ENCODE measurements around the gene MMADHC. TPM values are rescaled to one million over a fixed set of nuclear protein-coding genes. Genes with fewer than 3 reads are reported as not detected.

Gene MMADHC
- total RNA-seq, 1 experiment from 2014 or later: 246 TPM

GRCh38 chr2:149606251-149606811, 18.8 kb upstream of the MMADHC start:
- peak in 1 of 2 experiments; percentile 58 for DNase-seq (ENCODE audit: low read depth in 1 of 2, low spot score in 2 of 2)
- H3K27ac ChIP-seq: peak overlapping the region; percentile 33
- H3K27me3 ChIP-seq (replicated peaks): no peaks in the 10 kb centered on the region
- H3K9me3 ChIP-seq (replicated peaks): peaks cover 4% of the 10 kb centered on the region; the same call in 1 of the 2 replicates
- no peaks in the 10 kb centered on the region for H3K36me3 ChIP-seq
- peaks cover 16% of the 10 kb centered on the region for H3K4me1 ChIP-seq (replicated peaks)
- H3K4me3 ChIP-seq: no peak overlapping the region

GRCh38 chr2:149603248-149603647, 15.7 kb upstream of the MMADHC start:
- Histone ChIP-seq H3K9me3 (replicated peaks) (peaks cover 8% of the 10 kb centered on the region), H3K36me3 (no peaks in the 10 kb centered on the region), H3K4me1 (replicated peaks) (peaks cover 16% of the 10 kb centered on the region), H3K27me3 (replicated peaks) (no peaks in the 10 kb centered on the region), H3K4me3 (no peak overlapping the region), H3K27ac (no peak overlapping the region)
- DNase-seq (ENCODE audit: low read depth in 1 of 2, low spot score in 2 of 2): no peak

GRCh38 chr2:149601141-149601796, 13.7 kb upstream of the MMADHC start:
- Histone ChIP-seq H3K4me3 (no peak overlapping the region), H3K9me3 (replicated peaks) (peaks cover 8% of the 10 kb centered on the region), H3K36me3 (no peaks in the 10 kb centered on the region), H3K27ac (no peak overlapping the region), H3K4me1 (replicated peaks) (peaks cover 12% of the 10 kb centered on the region), H3K27me3 (replicated peaks) (no peaks in the 10 kb centered on the region)
- DNase-seq (ENCODE audit: low read depth in 1 of 2, low spot score in 2 of 2): no peak

GRCh38 chr2:149597668-149598326, 10.2 kb upstream of the MMADHC start:
- Histone ChIP-seq H3K27me3 (replicated peaks) (no peaks in the 10 kb centered on the region), H3K36me3 (no peaks in the 10 kb centered on the region), H3K9me3 (replicated peaks) (peaks cover 8% of the 10 kb centered on the region), H3K27ac (no peak overlapping the region), H3K4me3 (no peak overlapping the region), H3K4me1 (replicated peaks) (peaks cover 14% of the 10 kb centered on the region)
- DNase-seq (ENCODE audit: low read depth in 1 of 2, low spot score in 2 of 2): peak; percentile 59 to 76

- Histone ChIP-seq H3K36me3 (no peaks in the 10 kb centered on the region), H3K27me3 (replicated peaks) (no peaks in the 10 kb centered on the region), H3K4me1 (replicated peaks) (peaks cover 14% of the 10 kb centered on the region), H3K4me3 (no peak overlapping the region), H3K27ac (no peak overlapping the region), H3K9me3 (replicated peaks) (peaks cover 8% of the 10 kb centered on the region)
- DNase-seq (ENCODE audit: low read depth in 1 of 2, low spot score in 2 of 2): no peak
These were observed 9.6 kb upstream of the MMADHC start for GRCh38 chr2:149597050-149597667.

- Histone ChIP-seq H3K4me1 (replicated peaks) (peaks cover 11% of the 10 kb centered on the region), H3K4me3 (no peak overlapping the region), H3K36me3 (no peaks in the 10 kb centered on the region)
These were observed 8.9 kb upstream of the MMADHC start for GRCh38 chr2:149596471-149596870.

GRCh38 chr2:149595056-149595963, 7.7 kb upstream of the MMADHC start:
- no peaks in the 10 kb centered on the region for H3K36me3 ChIP-seq
- no peak overlapping the region for H3K4me3 ChIP-seq
- peaks cover 11% of the 10 kb centered on the region for H3K4me1 ChIP-seq (replicated peaks)
- no peaks in the 10 kb centered on the region for H3K27me3 ChIP-seq (replicated peaks)
- no peak overlapping the region for H3K27ac ChIP-seq
- H3K9me3 ChIP-seq (replicated peaks): peaks cover 1% of the 10 kb centered on the region
- peak in 1 of 2 experiments; percentile 32 for DNase-seq (ENCODE audit: low read depth in 1 of 2, low spot score in 2 of 2)

More at GRCh38 chr2:149596471-149596870, 8.9 kb upstream of the MMADHC start:
- DNase-seq (ENCODE audit: low read depth in 1 of 2, low spot score in 2 of 2): no peak
- peaks cover 5% of the 10 kb centered on the region for H3K9me3 ChIP-seq (replicated peaks)
- H3K27ac ChIP-seq: no peak overlapping the region
- no peaks in the 10 kb centered on the region for H3K27me3 ChIP-seq (replicated peaks)

GRCh38 chr2:149594411-149594810, 6.8 kb upstream of the MMADHC start:
- H3K4me3 ChIP-seq: no peak overlapping the region
- no peak for DNase-seq (ENCODE audit: low read depth in 1 of 2, low spot score in 2 of 2)
- H3K9me3 ChIP-seq (replicated peaks): no peaks in the 10 kb centered on the region
- peaks cover 11% of the 10 kb centered on the region for H3K4me1 ChIP-seq (replicated peaks)
- no peaks in the 10 kb centered on the region for H3K36me3 ChIP-seq
- H3K27ac ChIP-seq: no peak overlapping the region
- no peaks in the 10 kb centered on the region for H3K27me3 ChIP-seq (replicated peaks)

GRCh38 chr2:149587950-149588487, 444 bp upstream of the MMADHC start:
- Histone ChIP-seq H3K36me3 (peaks cover 36% of the 10 kb centered on the region), H3K4me1 (replicated peaks) (peaks cover 15% of the 10 kb centered on the region), H3K27ac (peak overlapping the region; percentile 96; the same call in 1 of the 2 replicates), H3K9me3 (replicated peaks) (no peaks in the 10 kb centered on the region), H3K4me3 (peak overlapping the region; percentile 75), H3K27me3 (replicated peaks) (no peaks in the 10 kb centered on the region)
- no peak for DNase-seq (ENCODE audit: low read depth in 1 of 2, low spot score in 2 of 2)

- peaks cover 46% of the 10 kb centered on the region for H3K36me3 ChIP-seq
- no peak for DNase-seq (ENCODE audit: low read depth in 1 of 2, low spot score in 2 of 2)
- H3K27ac ChIP-seq: peak overlapping the region; percentile 96
- no peaks in the 10 kb centered on the region for H3K9me3 ChIP-seq (replicated peaks)
- H3K27me3 ChIP-seq (replicated peaks): no peaks in the 10 kb centered on the region
- peak overlapping the region; percentile 75 for H3K4me3 ChIP-seq
- peaks cover 15% of the 10 kb centered on the region for H3K4me1 ChIP-seq (replicated peaks)
These were observed 716 bp downstream of the MMADHC start for GRCh38 chr2:149586898-149587219.

GRCh38 chr2:149586063-149586462, 1.5 kb downstream of the MMADHC start:
- Histone ChIP-seq H3K4me3 (peak overlapping the region; percentile 75), H3K9me3 (replicated peaks) (no peaks in the 10 kb centered on the region), H3K27me3 (replicated peaks) (no peaks in the 10 kb centered on the region), H3K4me1 (replicated peaks) (peaks cover 15% of the 10 kb centered on the region), H3K27ac (no peak overlapping the region), H3K36me3 (peaks cover 54% of the 10 kb centered on the region)
- no peak for DNase-seq (ENCODE audit: low read depth in 1 of 2, low spot score in 2 of 2)

GRCh38 chr2:149585166-149585885, 2.2 kb downstream of the MMADHC start:
- DNase-seq (ENCODE audit: low read depth in 1 of 2, low spot score in 2 of 2): no peak
- no peaks in the 10 kb centered on the region for H3K27me3 ChIP-seq (replicated peaks)
- no peak overlapping the region for H3K27ac ChIP-seq
- H3K36me3 ChIP-seq: peaks cover 61% of the 10 kb centered on the region
- peaks cover 19% of the 10 kb centered on the region for H3K4me1 ChIP-seq (replicated peaks)
- H3K9me3 ChIP-seq (replicated peaks): no peaks in the 10 kb centered on the region
- no peak overlapping the region for H3K4me3 ChIP-seq
